Right ventricle myocardium superior (tissue), 1 donor: Measurements from ENCODE around the gene KCNK13. TPM values are rescaled to one million over a fixed set of nuclear protein-coding genes. Genes with fewer than 3 reads are reported as not detected.

Experiments
- ATAC-seq: fragments of 200-7000 bp; cut with Tn5 transposase; one replicate; pipeline ENCODE4 v1.9.1; 2020; ENCODE audit warnings: mild to moderate bottlenecking; ENCODE audit not compliant: poor library complexity
- DNase-seq: peaks from one replicate; pipeline ENCODE4 v3.0.0-alpha.2; 2020
- intact Hi-C: fragments of 100-400 bp; cut with DNase I; formaldehyde crosslinking; loops from one replicate; pipeline ENCODE4 v1.11.2; 2022
- total RNA-seq: library from RNA; stranded (reverse); fragmentation: NEBNext Ultra II Directional; extraction: Animal tissue kit (Norgen Biotek cat#: 25700); gene quantifications from one replicate; pipeline ENCODE4 v1.2.1, GENCODE V29; 2021
- donor health status: DM: no; HTN: yes; CAD: no; lungs with severe emphysema.

Gene KCNK13
- total RNA-seq, 1 donor from 2014 or later: 4.7 TPM

DNA sequence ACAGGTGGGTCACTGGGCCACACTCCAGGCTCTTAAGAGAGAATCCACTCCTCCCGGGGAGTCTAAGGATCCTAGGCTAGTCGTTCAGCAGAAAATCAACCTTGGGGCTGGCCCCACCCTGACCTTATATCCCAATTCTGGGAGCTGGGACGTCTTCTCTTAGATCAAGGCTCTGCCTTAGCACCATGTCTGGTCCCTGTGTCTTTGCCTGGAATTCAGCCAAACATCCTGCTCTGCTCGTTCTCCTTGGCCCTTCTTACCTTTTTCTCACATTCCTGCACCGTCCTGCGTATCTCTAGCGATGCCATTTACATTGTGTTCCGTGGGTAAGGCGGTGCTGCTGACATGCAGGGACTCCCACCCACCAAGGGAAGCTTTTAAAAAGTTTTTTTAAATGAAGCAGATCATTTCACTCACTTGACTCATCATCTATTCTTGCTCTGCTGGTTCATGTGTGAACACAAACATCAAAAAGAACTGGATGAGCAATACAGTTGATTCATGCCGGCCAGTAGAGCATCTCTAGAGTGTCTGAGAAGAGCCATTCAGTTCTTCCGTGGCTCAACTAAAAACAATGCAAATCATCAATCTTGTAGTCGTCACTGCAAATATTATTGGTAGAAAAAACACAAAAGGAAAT, 50.2 kb downstream of the KCNK13 start:
- ATAC-seq (no peak), DNase-seq (no peak)
- intact Hi-C loops: no loop called here

DNA sequence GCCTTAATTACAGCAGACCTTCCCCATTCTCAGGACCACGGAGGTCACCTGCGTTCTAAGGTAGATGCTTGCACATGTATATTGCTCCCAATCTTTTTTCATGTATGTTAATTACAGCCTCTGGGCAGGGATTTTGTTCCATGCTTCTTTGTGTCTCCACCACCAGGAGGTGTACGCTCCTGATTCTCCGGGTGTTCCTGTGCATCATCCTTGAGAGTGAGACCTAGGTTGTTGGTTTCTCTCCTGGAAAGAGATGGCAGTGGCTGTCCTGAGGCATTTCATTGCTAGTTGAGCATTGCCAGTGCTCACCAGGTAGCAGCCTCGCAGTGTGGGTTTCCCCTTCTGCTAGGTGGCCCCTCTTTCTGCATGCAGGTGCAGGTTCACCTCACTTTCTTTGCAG, 52.8 kb downstream of the KCNK13 start:
- no peak for ATAC-seq
- DNase-seq: no peak
- intact Hi-C loops: no loop called here

DNA sequence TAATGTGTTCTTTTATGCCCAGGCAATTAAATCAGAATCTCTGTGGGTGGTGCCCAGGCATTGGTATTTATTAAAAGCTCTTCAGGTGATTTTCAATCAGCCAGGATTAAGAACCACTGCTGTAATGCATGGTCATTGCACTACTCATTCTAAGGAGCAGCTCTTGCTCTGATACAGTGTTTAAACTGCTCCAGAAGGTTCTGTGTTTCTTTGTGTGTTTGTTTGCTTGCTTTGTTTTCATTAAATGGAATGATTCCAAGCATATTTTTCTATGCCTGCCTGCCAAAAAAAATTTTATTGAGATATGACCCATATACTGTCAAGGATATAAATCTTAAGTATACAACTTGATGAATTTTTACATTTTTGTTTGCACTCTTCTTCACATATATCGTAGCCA, 54.0 kb downstream of the KCNK13 start:
- no peak for ATAC-seq
- intact Hi-C loops: no loop called here
- DNase-seq: no peak

DNA sequence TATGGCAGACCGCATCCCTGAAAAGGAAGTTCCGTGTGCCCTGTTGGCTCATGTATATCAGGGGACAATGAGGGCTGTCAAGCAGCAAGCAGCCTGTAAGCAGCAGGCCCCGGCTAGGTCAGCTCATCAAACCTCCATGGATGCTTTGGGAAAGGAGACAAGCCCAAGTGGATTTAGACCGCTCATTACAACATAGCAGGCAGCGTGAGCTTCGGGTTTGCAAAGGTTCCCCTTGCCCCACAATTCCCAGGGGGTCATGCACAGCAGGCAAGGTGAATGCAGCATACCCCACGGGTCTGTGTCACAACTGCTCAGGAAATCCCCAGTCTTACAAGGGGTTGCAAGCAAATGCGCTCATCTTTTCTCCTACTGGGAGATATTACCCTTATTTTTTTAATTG, 54.6 kb downstream of the KCNK13 start:
- DNase-seq: no peak
- intact Hi-C loops: no loop called here
- no peak for ATAC-seq

DNA sequence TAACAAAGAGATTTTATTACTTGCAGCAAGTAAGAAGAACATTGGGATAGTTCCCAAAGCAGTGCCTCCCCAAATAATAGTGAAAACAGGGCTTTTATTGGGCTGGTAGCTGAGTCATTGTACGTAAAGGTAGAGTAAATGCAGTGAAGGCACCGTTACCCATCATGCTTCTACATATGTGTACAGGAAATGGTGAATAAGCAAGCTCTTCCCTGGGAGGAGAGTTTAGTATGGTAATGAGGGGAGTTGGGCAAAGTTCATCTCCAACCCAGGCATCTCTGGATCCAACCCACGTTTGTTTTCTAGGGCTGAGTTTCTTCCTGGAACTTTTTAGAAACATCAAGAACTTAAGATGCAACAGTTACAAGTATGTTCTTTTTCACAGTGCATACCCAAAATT, 56.2 kb downstream of the KCNK13 start:
- intact Hi-C loops: no loop called here
- no peak for DNase-seq
- no peak for ATAC-seq

DNA sequence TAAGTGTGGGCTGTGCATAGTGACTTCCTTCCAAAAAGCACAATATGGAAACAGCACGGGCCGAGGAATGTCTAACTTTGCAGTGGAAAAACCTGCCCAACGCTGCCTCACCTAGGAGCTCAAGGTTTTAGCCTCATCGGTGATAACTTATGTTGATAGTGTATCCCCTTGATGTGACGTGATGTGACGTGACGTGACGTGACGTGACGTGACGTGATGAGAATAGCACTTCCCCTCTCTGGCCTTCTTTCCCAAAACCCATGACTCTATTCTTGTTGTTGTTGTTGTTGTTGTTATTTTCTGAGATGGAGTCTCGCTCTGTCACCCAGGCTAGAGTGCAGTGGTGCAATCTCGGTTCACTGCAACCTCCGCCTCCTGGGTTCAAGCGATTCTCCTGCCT, 64.5 kb downstream of the KCNK13 start:
- ATAC-seq (no peak), DNase-seq (no peak)
- intact Hi-C loops: no loop called here

DNA sequence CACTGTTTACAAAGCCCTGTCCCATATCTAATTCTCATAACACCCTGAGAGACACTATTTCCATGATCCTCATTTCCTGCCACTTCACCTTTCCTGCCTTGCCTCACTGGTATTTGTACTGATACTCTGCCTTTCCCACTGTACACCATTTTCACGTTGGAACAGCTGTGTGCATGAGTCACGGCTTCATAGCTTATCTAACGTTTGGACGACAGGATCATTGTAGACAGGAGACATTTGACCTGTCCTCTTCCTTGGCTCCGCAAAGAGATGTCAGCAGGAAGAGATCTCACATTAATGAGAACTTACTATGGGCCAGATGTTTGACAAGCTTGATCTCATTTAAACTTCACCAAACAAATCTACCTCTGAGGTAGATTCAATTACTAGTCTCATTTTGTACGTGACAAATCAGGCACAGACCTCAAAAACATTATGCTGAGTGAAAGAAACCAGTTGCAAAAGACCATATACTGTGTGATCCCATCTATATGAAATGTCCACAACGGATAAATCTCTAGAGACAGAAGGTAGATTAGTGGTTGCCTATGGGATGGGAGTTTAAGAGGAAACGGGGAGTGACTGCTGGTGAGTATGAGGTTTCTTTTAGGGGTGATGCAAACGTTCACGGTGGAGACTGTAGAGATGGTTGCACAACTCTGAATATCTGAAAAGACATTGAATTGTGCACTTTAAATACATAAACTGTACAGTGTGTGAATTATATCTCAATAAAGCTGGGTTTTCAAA, 71.2 kb downstream of the KCNK13 start:
- ATAC-seq (no peak), DNase-seq (no peak)
- intact Hi-C loops: no loop called here

GRCh38 chr14:90136904-90137303, 75.1 kb downstream of the KCNK13 start:
- intact Hi-C loops: no loop called here
- no peak for ATAC-seq
- no peak for DNase-seq

DNA sequence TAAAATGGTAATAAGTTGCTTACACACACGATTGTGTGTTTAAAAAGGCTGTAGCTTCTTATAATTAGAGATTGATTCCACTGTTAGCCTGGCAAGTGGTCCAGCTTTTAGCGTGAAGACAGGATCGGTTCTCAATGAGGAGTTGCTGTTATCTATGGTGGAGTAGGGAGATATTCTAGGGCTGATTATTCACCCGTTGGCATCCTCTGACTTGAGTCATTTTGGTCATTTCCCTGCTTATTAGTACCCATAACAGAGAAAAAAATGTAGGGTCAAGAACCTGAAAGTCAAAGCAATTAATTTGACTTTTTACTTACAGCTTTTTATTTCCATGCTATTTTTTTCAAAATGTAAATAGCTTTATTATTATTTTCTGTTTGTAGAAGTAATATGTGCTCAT, 76.0 kb downstream of the KCNK13 start:
- DNase-seq (no peak), ATAC-seq (no peak)
- intact Hi-C loops: no loop called here

DNA sequence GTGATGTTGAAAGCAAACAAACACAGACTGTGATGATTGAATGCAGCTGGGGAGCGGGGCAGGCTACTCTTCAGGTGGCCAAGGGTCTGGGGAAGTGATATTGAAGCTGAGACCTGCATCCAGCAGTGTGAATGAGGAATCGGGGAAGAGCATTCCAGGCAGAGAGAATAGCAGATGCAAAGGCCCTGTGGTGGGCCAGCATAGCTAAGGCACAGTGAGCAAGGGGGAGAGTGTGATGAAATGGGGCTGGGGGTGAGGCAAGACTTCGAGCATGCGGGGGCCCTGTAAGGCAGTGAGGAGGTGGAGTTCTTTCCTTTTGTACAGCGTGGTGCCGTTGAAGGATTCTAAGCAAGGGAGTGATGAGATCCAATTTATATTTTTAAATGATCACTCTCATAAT, 77.4 kb downstream of the KCNK13 start:
- intact Hi-C loops: no loop called here
- ATAC-seq (no peak), DNase-seq (no peak)

DNA sequence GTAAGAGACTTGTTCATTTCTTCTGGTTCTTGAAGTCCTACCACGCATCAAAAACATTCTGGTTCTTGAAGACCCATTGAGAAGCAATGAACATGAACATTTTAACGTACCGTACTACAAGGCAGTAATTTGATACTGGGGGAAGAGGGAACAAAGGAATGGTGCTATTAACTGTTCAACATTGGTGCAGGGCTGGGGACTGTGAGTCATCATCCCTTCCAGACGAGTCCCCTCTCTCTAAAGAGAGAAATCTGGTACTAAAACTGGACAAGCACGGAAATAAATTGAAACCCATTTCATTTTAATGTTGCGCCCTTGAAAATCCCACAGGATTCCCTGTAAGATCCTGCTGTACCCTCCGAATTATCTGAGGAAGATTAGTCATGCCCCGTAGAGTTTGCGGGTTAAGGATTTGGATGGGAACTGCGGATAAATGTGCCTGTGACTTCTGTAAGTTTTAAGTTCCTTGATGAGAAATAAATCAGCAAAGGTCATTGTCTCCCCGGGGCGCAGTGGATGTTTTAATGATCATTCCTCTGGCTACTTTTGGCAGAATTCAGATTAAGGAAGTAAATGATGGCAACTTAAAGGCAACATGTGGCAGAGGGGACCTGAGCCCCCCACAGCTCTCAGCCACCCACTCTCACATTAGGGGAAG, 78.6 kb downstream of the KCNK13 start:
- ATAC-seq: no peak
- no peak for DNase-seq
- intact Hi-C loops: no loop called here

DNA sequence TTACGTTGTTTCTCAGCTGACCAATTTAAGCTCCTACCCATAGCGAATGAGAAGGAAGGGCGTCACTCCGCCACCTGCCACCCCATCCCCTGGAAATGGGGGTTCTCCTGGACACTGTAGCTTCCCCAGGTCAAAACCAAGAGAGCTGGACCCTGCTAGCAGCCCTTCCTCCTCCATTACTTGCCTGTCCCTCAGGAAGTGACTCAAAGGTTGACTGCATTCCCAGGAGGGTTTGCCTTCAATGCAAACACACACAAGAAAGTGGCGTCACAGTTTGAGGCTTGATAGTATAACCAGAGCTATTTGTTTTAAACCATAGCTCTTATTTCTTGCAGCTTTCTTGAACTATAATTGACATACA, 79.1 kb downstream of the KCNK13 start:
- DNase-seq (no peak), ATAC-seq (no peak)
- intact Hi-C loops: no loop called here

- DNase-seq (no peak), ATAC-seq (no peak)
- intact Hi-C loops: no loop called here
Measured at GRCh38 chr14:90153429-90153828, 91.6 kb downstream of the KCNK13 start.

DNA sequence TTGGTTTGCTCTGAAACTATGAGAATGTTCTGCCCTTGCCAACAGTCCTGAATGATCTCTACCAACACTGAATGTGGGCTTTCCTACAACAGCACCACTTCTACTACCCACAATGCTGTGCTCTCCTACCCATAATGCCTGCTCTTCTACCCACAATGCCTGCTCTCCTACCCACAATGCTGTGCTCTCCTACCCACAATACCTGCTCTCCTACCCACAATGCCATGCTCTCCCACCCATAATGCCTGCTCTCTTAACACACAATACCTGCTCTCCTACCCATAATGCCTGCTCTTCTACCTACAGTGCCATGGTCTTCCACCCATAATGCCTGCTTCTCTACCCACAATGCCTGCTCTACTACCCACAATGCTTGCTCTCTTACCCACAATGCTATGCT, 92.3 kb downstream of the KCNK13 start:
- DNase-seq (no peak), ATAC-seq (no peak)
- intact Hi-C loops: no loop called here

- intact Hi-C loops: no loop called here
- no peak for DNase-seq
- ATAC-seq: peak; percentile 84
Measured at GRCh38 chr14:90159146-90159545, 97.4 kb downstream of the KCNK13 start.

DNA sequence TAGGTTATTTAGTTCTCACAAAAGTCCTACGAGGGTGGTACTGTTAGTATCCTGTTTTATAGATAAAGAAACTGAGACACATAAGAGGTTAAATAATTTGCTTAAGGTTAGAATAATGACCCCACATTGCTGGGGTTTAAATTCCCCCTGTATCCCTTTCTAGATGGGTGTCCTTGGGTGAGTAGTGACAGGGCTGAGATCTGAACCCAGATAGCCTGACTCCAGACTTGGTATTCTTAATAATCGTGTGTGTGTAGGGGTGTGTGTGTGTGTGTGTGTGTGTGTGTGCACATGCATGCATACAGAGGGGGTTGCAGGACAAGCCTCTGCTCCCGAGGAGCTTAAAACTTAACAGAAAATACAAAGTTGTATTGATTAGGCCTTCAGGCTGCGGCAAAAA, 97.9 kb downstream of the KCNK13 start:
- intact Hi-C loops: no loop called here
- no peak for ATAC-seq

GRCh38 chr14:90161129-90161528, 99.3 kb downstream of the KCNK13 start:
- DNase-seq: no peak
- intact Hi-C loops: no loop called here
- ATAC-seq: no peak

More for the DNA sequence above, 97.9 kb downstream of the KCNK13 start:
- DNase-seq: no peak

GRCh38 chr14:90168425-90169105, 106.8 kb downstream of the KCNK13 start:
- DNase-seq: no peak
- ATAC-seq: no peak
- intact Hi-C loops: no loop called here

DNA sequence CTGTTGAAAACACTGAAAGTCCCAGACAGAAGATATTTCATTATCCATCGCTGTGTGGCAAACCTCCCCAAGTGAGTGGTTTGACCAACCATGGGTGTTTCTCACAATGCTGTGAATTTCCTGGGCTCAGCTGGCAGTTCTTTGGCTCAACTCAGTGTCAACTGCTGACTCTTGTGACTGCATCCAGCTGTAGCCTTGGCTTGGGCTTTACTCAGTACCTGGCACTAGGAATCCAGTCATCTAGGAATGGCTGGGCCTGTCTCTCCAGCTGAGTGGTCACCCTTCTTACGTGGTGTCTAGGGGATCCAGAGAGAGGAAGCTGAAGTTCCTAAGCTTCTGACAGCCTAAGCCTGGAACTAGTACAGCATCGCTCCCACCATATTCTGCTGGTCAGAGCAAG, 113.8 kb downstream of the KCNK13 start:
- ATAC-seq: no peak
- DNase-seq: no peak
- intact Hi-C loops: no loop called here
